ENCODE data around the gene ATXN1. TPM values are rescaled to one million over a fixed set of nuclear protein-coding genes. Genes with fewer than 3 reads are reported as not detected.

Gene ATXN1
- total RNA-seq, 1 experiment from 2014 or later = 5.6 TPM

- Histone ChIP-seq H3K14ac (ENCODE audit: insufficient read depth, low read length) (no peak overlapping the region), H3K79me2 (ENCODE audit: insufficient read depth, low read length) (no peaks in the 10 kb centered on the region), H4K8ac (replicated peaks; ENCODE audit: insufficient read length, low read depth, low read length) (no peak overlapping the region), H4K20me1 (ENCODE audit: control insufficient read depth, insufficient read depth, insufficient read length) (no peaks in the 10 kb centered on the region), H3K23ac (ENCODE audit: insufficient read length, low read depth, low read length) (no peak overlapping the region), H4K5ac (ENCODE audit: insufficient read length, low read depth, low read length) (no peak overlapping the region), H3K56ac (ENCODE audit: insufficient read length, low read depth, low read length) (no peak overlapping the region), H3K27me3 (ENCODE audit: insufficient read depth, low read length) (no peaks in the 10 kb centered on the region), H2BK20ac (ENCODE audit: low read depth, low read length, poor library complexity, severe bottlenecking) (no peak overlapping the region), H2BK15ac (ENCODE audit: low read depth, low read length) (no peak overlapping the region), H3T11ph (ENCODE audit: low read length) (no peak overlapping the region), H3K23me2 (ENCODE audit: insufficient read length, low read depth, low read length, poor library complexity, severe bottlenecking) (no peaks in the 10 kb centered on the region), H4K91ac (ENCODE audit: insufficient read length, low read depth, low read length) (no peak overlapping the region), H3K4me1 (ENCODE audit: insufficient read depth, low read length) (peaks cover 5% of the 10 kb centered on the region; the same call in 1 of the 2 replicates), H3K18ac (ENCODE audit: insufficient read length, low read depth, low read length) (no peak overlapping the region), H3K79me1 (ENCODE audit: insufficient read depth, low read depth, low read length, poor library complexity, severe bottlenecking) (no peaks in the 10 kb centered on the region), H2AK5ac (ENCODE audit: insufficient read length, low read length) (no peak overlapping the region), H3K9me3 (ENCODE audit: control insufficient read depth, low read depth, low read length) (no peaks in the 10 kb centered on the region), H2BK12ac (ENCODE audit: insufficient read length, low read depth, low read length) (no peak overlapping the region), H2AFZ (ENCODE audit: low read length) (no peak overlapping the region), H3K4me2 (ENCODE audit: insufficient read depth, insufficient read length, low read length) (no peak overlapping the region), H2BK5ac (ENCODE audit: insufficient read length, low read length) (no peak overlapping the region), H3K9ac (ENCODE audit: extremely low read depth, insufficient read length, low read length) (no peak overlapping the region), H2BK120ac (ENCODE audit: low read depth, low read length, poor library complexity, severe bottlenecking) (no peak overlapping the region), H3K27ac (ENCODE audit: insufficient read length, low read depth, low read length) (no peak overlapping the region), H3K4ac (ENCODE audit: low read depth, low read length) (no peak overlapping the region)
- Mint-ChIP-seq H3K4me1 (peaks cover 16 to 18% of the 10 kb centered on the region in 2 experiments), H3K4me3 (no peak overlapping the region), H3K9me3 (no peaks in the 10 kb centered on the region), H3K27me3 (ENCODE audit: low read depth) (no peaks in the 10 kb centered on the region), H3K36me3 (ENCODE audit: insufficient read depth in 1 of 3, low read depth in 3 of 3) (no peaks in the 10 kb centered on the region), H3K27ac (no peak overlapping the region)
- TF ChIP-seq, protein P1, sequence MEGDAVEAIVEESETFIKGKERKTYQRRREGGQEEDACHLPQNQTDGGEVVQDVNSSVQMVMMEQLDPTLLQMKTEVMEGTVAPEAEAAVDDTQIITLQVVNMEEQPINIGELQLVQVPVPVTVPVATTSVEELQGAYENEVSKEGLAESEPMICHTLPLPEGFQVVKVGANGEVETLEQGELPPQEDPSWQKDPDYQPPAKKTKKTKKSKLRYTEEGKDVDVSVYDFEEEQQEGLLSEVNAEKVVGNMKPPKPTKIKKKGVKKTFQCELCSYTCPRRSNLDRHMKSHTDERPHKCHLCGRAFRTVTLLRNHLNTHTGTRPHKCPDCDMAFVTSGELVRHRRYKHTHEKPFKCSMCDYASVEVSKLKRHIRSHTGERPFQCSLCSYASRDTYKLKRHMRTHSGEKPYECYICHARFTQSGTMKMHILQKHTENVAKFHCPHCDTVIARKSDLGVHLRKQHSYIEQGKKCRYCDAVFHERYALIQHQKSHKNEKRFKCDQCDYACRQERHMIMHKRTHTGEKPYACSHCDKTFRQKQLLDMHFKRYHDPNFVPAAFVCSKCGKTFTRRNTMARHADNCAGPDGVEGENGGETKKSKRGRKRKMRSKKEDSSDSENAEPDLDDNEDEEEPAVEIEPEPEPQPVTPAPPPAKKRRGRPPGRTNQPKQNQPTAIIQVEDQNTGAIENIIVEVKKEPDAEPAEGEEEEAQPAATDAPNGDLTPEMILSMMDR (conservative IDR thresholded peaks at IDR 0.05) = no peak
- DNase-seq = no peak
- no CpG with 5 or more reads among the region's 2 CpGs for WGBS (ENCODE audit: extremely low coverage, insufficient read length, low lambda C conversion rate)
Measured at GRCh38 chr6:16418151-16418550, 343.1 kb downstream of the ATXN1 start.
